Activated gamma-delta T cell (primary cell): Measurements from ENCODE around the gene PPM1H.
A peak's percentile ranks its signal among the peaks of the same experiment; 100 is the strongest.

Experiments
- DNase-seq: peaks from one replicate; lab custom pipeline; 2025; lab: John Stamatoyannopoulos, UW

Gene PPM1H

GRCh38 chr12:62605981-62606380, 329.0 kb downstream of the PPM1H start:
- no peak for DNase-seq

GRCh38 chr12:62604871-62605270, 330.1 kb downstream of the PPM1H start:
- DNase-seq = no peak

GRCh38 chr12:62604373-62604772, 330.6 kb downstream of the PPM1H start:
- no peak for DNase-seq

GRCh38 chr12:62603811-62604098, 331.2 kb downstream of the PPM1H start:
- no peak for DNase-seq

GRCh38 chr12:62603061-62603810, 331.7 kb downstream of the PPM1H start:
- peak; percentile 80 for DNase-seq

GRCh38 chr12:62602255-62603060, 332.5 kb downstream of the PPM1H start:
- peak; percentile 80 for DNase-seq

- no peak for DNase-seq
Observed at GRCh38 chr12:62601765-62602164, 333.2 kb downstream of the PPM1H start.

- DNase-seq = no peak
Observed at GRCh38 chr12:62599854-62600437, 335.0 kb downstream of the PPM1H start.

GRCh38 chr12:62598846-62599245, 336.1 kb downstream of the PPM1H start:
- DNase-seq = no peak

GRCh38 chr12:62597253-62597652, 337.7 kb downstream of the PPM1H start:
- no peak for DNase-seq
